Activated CD8-positive, alpha-beta T cell treated with anti-CD3 and anti-CD28 coated beads for 36 hours (primary cell): ENCODE data around the gene GRIK3. TPM values are rescaled to one million over a fixed set of nuclear protein-coding genes. Genes with fewer than 3 reads are reported as not detected.

Source experiments
- ATAC-seq: fragments of 200-7000 bp; cut with Tn5 transposase; one replicate; pipeline ENCODE4 v1.10.0; 2021; ENCODE audit warnings: mild to moderate bottlenecking, moderate library complexity
- CTCF ChIA-PET: fragments of 350-600 bp; sonication (Branson Sonifier 250); formaldehyde crosslinking; loops from one replicate; lab custom pipeline; 2021; ENCODE audit warnings: antibody characterized with exemption; lab: Charles Lee
- POLR2A ChIA-PET: fragments of 350-600 bp; sonication (Branson Sonifier 250); formaldehyde crosslinking; loops from one replicate; lab custom pipeline; 2021; ENCODE audit warnings: antibody characterized with exemption; lab: Charles Lee
- DNase-seq: peaks from one replicate; pipeline ENCODE4 v3.0.0-alpha.2; 2020
- H3K27ac Mint-ChIP-seq: one replicate; pipeline ENCODE4 v1.8.0; 2021; ENCODE audit warnings: mild to moderate bottlenecking, mixed read lengths
- H3K27me3 Mint-ChIP-seq: one replicate; pipeline ENCODE4 v1.8.0; 2021; ENCODE audit warnings: mixed read lengths
- H3K36me3 Mint-ChIP-seq: one replicate; pipeline ENCODE4 v1.8.0; 2021; ENCODE audit warnings: low read depth, mixed read lengths
- H3K4me1 Mint-ChIP-seq: one replicate; pipeline ENCODE4 v1.8.0; 2021; ENCODE audit warnings: low read depth, mixed read lengths
- H3K4me3 Mint-ChIP-seq: one replicate; pipeline ENCODE4 v1.8.0; 2021; ENCODE audit warnings: mild to moderate bottlenecking, moderate library complexity, mixed read lengths
- H3K9me3 Mint-ChIP-seq: one replicate; pipeline ENCODE4 v1.8.0; 2021; ENCODE audit warnings: mixed read lengths
- CTCF ChIP-seq: fragments of 200-600 bp; IDR thresholded peaks from one replicate; pipeline ENCODE4 v1.8.0; 2022; ENCODE audit warnings: antibody characterized with exemption, mild to moderate bottlenecking
- intact Hi-C: fragments of 100-400 bp; cut with micrococcal nuclease; formaldehyde crosslinking; loops from one replicate; pipeline ENCODE4 v1.10.0; 2022
- total RNA-seq, 2 experiments: library from RNA; stranded (reverse); gene quantifications; one replicate each; pipeline ENCODE4 v1.2.3, GENCODE V29; 2021

Gene GRIK3
- total RNA-seq, 2 experiments from 2014 or later, result not detected

- no peak for ATAC-seq
- POLR2A ChIA-PET, result no interaction called here
- Mint-ChIP-seq H3K4me1 (no peaks in the 10 kb centered on the region), H3K4me3 (no peak overlapping the region), H3K9me3 (no peaks in the 10 kb centered on the region), H3K27me3 (peaks cover 2% of the 10 kb centered on the region), H3K36me3 (no peaks in the 10 kb centered on the region), H3K27ac (no peak overlapping the region)
- TF ChIP-seq CTCF, result no peak
- CTCF ChIA-PET, result no interaction called here
- intact Hi-C loops, result no loop called here
- no peak for DNase-seq
Measured at GRCh38 chr1:36963006-36963405, 71.3 kb downstream of the GRIK3 start.

- no peak for DNase-seq
- no peak for ATAC-seq
- Mint-ChIP-seq H3K27me3 (peaks cover 2% of the 10 kb centered on the region), H3K36me3 (no peaks in the 10 kb centered on the region), H3K9me3 (no peaks in the 10 kb centered on the region), H3K4me1 (no peaks in the 10 kb centered on the region), H3K27ac (no peak overlapping the region), H3K4me3 (no peak overlapping the region)
- CTCF ChIA-PET, result no interaction called here
- POLR2A ChIA-PET, result no interaction called here
- no peak for TF ChIP-seq CTCF
- intact Hi-C loops, result no loop called here
Measured at GRCh38 chr1:36961062-36961615, 73.2 kb downstream of the GRIK3 start.

GRCh38 chr1:36956570-36956969 is 77.7 kb downstream of the GRIK3 start:
- H3K27me3 Mint-ChIP-seq, result no peaks in the 10 kb centered on the region
- no peak for TF ChIP-seq CTCF
- DNase-seq (no peak), ATAC-seq (no peak)
- intact Hi-C loops, result no loop called here
- POLR2A ChIA-PET, result no interaction called here
- H3K9me3 Mint-ChIP-seq, result no peaks in the 10 kb centered on the region
- H3K36me3 Mint-ChIP-seq, result no peaks in the 10 kb centered on the region
- no peaks in the 10 kb centered on the region for H3K4me1 Mint-ChIP-seq
- CTCF ChIA-PET, result no interaction called here
- no peak overlapping the region for H3K4me3 Mint-ChIP-seq
- no peak overlapping the region for H3K27ac Mint-ChIP-seq

GRCh38 chr1:36955016-36955415 is 79.3 kb downstream of the GRIK3 start:
- Mint-ChIP-seq H3K4me3 (no peak overlapping the region), H3K4me1 (no peaks in the 10 kb centered on the region), H3K36me3 (no peaks in the 10 kb centered on the region), H3K27me3 (no peaks in the 10 kb centered on the region), H3K9me3 (no peaks in the 10 kb centered on the region), H3K27ac (no peak overlapping the region)
- DNase-seq, result no peak
- ATAC-seq, result no peak
- intact Hi-C loops, result no loop called here
- no peak for TF ChIP-seq CTCF
- CTCF ChIA-PET, result no interaction called here
- POLR2A ChIA-PET, result no interaction called here

GRCh38 chr1:36953061-36953460 is 81.3 kb downstream of the GRIK3 start:
- no peak overlapping the region for H3K27ac Mint-ChIP-seq
- intact Hi-C loops, result no loop called here
- CTCF ChIA-PET, result no interaction called here
- DNase-seq (no peak), ATAC-seq (no peak)
- H3K36me3 Mint-ChIP-seq, result no peaks in the 10 kb centered on the region
- no peak overlapping the region for H3K4me3 Mint-ChIP-seq
- TF ChIP-seq CTCF, result no peak
- POLR2A ChIA-PET, result no interaction called here
- H3K4me1 Mint-ChIP-seq, result no peaks in the 10 kb centered on the region
- no peaks in the 10 kb centered on the region for H3K27me3 Mint-ChIP-seq
- H3K9me3 Mint-ChIP-seq, result no peaks in the 10 kb centered on the region
